GM04504 (cell line): ENCODE data around the gene MMP1.

Source experiments
- DNase-seq: peaks from one replicate; pipeline ENCODE4 v3.0.0-alpha.2; 2012; ENCODE audit warnings: low read depth

Gene MMP1

DNA sequence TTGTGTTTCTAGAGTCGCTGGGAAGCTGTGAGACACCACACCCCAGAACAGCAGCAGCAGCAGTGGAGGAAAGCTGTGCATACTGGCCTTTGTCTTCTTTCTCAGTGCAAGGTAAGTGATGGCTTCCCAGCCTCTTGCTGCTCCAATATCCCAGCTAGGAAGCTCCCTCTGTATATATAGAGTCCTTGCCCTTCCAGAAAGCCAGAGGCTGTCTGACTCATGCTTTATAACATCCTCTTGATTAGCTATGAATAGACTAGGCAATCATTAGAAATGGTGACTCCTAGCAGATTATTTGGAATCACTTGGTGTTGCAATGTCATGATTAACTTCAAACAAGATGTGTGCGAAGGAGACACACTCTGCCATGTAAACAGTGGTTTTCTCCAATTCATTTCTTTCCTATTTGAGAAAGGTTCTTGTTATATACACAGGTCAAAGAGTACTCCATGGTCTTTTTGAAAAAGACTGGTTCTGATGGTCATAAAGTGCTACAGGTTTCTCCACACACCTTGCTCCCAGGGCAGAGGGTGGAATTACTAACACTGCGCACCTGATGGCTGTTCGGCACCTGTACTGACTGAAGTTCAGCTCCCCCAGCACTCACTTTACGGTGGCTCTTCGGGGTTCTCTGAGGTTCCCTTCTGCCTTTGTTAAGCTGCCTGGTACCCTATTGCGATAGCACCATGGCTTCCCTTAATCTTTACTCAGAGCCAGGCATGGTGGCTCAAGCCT is at the start of gene MMP1:
Gene MMP1 (minus strand): TSS at position 149 of the 735 bp plus-strand sequence. CDS start 68 bp downstream, at position 81.
- peak; percentile 65 for DNase-seq

DNA sequence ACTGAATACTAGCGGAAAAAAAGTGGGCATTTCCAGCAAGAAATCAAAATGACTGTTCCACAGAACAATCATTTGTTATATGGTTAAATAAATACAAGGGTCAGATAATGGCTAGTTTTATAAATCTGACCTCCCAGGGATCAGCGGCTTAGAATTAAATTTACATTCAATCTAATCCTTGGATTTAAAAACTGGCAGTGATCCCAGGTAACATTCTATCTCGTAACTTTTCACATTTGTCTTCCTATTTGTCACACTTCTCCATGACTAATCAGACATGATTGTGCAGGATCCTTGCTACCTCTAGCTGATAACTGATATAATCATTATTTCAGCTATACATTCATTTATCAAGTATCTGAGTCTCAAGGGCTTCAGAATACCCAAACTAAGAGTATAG is 48.3 kb upstream of the MMP1 start:
- no peak for DNase-seq

DNA sequence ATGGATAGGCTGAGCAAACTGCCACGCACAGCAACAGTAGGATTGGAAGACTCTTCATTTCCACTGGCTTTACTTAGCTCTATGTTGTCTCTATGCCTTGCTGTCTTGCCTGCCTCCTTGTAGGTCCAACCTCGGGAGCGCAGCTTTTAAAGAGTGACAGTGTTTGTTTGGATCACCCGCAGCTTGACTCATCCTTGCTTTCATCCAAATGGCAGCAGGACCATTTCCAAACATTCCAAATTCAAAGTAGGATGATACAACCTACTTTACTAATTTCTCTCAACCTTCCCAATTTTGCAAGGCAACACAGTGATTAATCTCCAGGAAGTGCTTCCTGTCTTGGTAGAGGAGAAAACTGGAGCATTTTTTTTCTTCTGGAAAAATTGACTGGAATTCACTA is 45.5 kb upstream of the MMP1 start, which contains the start of gene MMP3:
Gene MMP3 (minus strand): TSS at position 121 of the 400 bp plus-strand sequence. CDS start 63 bp downstream, at position 58.
- peak; percentile 59 for DNase-seq

DNA sequence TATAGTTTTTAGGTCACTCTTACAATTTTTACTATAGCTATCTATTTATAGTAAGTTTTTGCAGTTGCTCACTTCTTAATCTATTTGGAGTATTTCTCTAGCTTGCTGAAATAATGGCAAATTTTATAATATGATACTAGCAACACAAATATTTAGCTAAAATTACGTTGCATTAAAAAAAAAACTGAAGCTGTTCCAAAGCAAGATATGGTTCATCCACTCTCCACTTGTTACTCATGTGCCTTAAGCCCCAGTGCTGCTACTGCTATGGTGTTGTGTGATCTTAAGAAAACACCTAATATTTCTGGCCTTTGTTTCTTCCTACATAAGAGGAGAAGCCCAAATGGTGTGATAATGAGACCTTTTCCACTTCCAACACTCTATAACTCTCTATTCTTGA is 45.0 kb upstream of the MMP1 start:
- no peak for DNase-seq

DNA sequence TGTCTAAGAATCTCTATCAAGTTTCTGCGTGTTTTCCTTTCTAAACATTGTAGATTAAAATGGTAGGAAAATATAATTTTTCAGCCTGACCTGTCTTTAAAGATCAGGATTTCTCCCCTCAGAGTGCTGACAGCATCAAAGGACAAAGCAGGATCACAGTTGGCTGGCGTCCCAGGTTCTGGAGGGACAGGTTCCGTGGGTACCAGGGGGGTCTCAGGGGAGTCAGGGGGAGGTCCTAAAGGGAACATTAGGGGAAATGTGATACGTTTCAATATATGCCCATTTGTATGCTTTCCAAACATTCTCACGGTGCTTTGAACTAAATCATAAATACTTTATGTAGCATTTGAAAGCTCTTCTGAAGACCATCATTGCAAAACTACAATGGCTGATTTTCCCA is 42.1 kb upstream of the MMP1 start:
- DNase-seq = no peak

DNA sequence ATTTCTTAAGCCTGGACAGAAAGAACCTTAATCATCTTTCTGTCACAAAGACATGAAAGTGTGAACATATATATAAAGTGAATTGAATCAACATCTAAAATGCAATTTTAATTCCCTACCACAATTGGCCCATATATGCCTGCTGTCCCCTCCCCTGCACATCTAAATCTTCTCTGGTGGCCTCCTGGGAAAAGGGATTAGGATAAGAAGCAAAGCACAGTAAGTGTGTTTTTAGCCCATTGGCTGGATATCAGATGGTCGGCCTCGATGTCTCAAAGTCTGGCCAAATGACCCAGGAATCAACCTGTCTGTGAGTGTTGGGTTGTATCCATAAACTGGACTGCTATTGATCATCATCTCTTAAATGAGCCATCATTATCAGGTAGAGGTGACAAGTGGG is 39.7 kb upstream of the MMP1 start:
- no peak for DNase-seq

DNA sequence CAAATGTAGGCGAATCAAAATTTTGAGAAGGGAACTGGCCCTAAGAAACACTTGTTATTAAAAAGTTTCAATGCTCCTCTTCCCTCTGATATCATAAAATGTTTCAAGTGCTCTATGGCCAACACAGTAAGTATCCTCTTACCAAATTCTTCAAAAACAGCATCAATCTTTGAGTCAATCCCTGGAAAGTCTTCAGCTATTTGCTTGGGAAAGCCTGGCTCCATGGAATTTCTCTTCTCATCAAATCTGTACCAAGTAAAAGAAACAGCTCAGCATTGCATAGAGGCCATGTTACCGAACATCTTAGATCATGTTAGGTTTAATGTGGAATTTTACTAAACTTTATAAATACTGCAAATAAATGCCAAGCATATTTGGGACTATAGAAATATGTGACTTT is 39.2 kb upstream of the MMP1 start:
- no peak for DNase-seq

DNA sequence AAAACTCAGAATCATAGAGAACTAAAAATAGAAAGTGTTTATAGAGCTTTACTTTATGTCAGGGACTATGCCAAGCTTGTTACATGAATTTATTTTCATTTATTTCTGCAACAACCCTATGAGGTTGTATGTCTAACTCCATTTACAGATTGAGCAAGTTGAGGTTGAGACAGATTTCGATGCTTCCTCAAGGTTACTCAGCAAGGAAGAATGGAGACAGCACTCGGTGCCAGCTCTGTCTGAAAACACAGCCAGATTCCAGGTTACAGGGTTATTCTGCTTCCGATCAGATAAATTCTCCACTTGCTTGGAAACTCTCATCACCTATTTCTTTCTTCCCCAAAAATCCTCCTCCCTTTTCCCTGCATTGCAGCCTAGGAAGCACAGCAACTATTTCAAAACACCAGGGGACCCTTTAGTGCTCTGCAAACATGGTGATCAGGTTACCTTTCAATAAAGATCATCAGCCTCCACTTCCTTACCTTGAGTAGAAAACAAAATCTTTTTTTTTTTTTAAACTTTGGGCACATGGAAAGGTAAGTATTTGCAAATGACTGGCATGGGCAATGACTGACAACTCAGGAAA is 38.4 kb upstream of the MMP1 start:
- peak; percentile 59 for DNase-seq

DNA sequence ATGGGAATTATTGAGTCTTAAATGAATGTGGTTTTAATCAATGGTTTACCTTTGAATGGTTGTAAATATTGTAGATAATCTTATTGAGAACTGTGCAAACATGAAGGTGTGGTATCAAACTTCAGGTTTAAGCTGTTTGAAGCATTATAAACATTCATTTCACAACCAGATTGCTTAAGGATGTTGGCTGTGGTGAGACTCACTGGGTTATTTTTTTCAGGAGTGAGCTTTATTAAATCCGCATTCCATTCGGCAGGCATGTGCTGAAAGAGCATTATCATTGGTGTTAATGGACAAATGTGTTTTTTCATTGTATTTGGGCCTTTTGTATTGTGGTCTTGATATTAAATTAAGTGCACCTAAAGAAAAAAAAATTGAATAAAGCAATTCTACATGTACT is 35.8 kb upstream of the MMP1 start:
- DNase-seq = no peak

DNA sequence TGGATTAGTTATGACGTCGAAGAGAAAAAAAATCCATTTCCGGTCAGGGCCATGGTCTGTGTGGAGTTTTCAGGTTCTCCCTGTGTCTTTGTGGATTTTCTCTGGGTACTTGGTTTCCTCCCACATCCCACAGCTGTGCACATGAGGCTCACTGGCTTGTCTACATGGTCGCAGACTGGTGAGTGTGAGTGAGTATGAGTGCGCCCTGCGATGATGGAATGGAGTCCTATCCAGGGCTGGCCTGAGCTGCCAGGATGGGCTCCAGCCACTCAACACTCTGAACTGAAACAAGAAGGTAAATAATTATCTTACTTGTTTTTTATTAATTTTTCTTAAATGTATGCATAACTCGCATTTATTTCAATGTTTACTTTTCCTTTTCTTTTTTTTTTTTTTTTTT is 34.7 kb upstream of the MMP1 start:
- no peak for DNase-seq

DNA sequence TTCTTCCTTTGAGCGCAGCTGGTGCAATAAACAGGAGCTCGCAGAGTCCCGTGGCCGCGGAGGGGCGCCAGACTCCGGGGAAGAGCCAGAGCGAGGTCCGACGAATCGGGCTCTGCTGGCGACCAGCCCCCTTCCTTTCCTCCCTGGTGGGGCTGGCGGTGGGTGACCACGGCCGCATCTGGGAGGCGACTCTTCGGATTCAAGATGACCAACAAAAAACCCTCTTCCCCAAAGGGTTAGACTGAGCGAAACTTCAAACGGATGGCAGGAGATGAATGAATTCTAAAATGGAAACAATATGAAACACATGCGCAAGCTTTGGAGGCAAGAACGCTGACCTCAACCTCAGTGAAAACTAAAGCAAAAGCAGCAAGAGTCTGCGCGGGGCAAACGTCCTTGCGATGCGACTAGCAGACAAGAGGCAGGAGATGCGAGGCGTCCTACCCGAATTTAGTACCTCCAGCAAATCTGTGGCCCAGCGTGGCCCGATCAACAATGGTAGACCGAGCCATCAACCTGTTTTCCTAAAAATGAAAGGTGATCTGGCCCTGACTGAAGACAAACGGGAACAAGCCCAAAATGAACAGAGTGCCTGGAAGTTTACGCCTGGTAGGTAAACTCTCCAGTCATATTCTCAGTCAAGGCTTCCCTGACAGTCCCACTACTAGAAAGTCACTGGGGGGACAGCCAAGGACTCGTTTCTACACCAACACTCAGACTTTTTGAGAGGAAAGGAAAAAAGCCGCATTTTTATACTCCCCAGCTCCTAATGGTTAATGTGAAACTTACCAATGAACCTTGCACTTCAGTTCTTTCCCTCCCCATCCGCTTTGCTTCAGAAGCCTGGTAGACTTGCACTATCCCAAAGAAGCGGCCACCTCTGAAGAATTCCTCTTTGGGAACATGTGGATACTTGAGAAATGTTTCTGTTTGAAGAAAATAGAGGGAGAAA is 33.8 kb upstream of the MMP1 start:
- DNase-seq = peak; percentile 62

DNA sequence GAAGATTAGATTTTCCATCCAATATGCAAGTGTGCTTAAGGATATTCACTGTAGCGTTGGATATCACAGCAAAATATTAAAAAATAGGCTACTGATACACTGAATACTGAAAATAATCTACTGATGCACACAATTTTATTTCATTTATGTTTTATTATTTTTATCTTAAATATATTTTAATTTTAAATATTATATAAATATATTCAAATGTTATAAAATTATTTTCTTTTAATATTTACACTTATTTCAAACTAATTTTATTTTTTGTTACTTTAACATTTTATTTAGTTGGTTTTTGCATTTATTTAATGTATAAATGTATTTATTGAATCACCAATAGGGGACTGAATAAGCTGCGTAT is 33.1 kb upstream of the MMP1 start:
- DNase-seq = no peak

DNA sequence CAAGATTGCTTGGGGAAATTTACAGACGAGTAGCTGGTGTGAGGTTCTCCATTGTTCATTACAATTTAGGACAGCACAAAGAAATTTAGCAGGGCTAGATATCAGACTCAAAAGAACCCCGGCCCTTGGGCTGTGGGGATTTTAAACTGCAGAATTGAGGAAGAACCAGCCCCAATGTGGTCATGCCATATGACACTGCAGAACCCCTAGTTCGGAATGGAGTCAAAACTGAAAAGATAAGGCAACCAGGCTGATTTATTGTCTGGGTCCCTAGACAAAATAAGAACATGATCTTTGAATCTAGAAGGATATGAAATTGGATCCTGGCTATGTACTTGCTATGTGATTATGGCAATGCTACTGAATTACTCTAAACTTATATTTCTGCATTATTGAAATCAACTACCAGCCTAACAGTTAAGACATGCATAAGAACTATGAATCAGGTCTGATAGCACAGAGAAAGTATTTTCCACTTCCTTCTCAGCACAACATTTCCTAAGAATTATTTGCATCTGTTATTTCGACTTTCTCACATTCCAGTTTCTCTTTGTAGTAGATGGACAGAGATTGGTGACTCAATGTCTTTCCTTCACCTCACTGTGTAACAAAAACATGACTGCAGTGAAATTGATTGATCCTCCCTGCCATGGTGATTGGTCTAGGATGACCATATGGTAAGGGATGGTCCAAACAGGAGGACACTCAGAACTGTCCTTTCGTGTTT is 32.2 kb upstream of the MMP1 start:
- DNase-seq = no peak

DNA sequence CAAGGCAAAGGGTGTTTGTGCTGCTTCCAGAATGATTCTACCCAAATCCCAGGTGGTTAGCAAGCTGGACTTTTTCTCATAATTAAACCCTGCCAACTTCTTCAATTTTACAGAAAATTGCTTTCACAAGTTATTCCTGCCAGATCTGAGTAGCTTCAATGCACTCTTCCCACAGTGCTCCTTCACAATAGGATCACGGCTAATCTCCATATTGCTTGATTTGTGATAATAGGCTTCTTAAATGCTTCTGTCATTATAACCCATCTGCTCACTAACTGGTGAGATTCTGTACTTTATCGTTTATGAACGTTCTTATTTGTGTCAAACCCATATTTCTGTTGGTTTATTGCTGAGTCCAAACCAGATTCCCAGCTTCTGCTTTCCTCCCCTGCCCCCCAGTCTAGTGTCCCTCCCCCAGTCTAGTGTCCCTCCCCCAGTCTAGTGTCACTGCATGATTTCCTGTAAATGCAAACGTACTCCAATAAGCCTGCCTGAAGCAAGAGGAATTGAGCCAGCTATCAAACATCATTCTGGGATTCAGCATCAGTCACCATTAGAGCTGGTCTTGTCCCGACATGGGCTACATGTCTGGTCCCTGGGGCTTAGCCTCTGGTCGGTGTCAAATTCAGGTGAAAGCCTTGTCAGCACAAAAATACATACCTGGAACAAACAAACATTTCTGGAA is 31.5 kb upstream of the MMP1 start:
- no peak for DNase-seq

DNA sequence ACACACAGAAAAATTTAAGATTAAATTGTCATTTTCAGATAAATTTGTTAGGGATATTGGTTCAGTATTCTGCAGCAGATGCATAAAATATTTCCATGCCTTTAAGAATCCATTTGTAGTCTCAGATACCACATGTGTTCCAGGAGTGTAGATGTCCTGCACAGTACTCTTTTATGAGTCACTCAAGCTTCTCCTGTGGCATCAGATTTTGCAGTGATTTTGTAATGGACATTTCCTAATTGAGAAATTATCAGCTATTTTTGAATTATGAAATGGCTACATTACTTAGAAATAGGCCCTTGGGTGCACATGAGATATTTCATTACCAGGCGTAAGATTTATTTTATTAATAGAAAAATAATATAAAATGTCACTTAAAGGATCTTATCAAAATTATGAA is 26.6 kb upstream of the MMP1 start:
- no peak for DNase-seq

DNA sequence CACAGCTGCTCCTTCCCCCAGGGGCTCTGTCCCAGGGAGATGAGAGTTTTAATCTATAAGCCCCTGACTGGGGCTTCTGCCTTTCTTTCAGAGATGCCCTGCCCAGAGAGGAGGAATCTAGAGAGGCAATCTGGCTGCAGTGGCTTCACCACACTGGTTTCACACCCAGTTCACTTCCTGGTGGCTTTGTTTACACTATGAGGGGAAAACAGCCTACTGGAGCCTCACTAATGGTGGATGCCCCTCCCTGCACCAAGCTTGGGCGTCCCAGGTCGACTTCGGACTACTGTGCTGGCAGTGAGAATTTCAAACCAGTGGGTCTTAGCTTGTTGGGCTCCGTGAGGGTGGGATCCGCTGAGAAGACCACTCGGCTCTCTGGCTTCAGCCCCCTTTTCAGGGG is 21.5 kb upstream of the MMP1 start:
- DNase-seq = no peak

DNA sequence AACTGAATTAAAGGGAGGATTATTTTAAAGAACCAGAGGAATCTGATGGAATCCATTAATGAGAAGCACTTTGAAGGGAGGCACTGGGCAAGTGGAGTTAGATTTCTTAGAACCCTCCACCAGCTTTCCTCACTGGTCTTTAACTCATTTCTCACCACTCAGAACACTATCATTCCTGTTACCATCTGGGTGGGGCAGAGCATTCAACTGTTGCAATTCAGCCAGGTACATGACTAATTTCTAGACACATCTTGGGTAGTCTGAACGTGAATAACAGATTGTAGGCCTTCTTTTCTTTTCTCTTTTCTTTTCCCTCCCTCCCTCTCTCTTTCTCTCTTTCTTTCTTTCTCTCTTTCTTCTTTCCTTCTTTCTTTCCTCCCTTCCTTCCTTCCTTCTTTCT is 15.5 kb upstream of the MMP1 start:
- no peak for DNase-seq

DNA sequence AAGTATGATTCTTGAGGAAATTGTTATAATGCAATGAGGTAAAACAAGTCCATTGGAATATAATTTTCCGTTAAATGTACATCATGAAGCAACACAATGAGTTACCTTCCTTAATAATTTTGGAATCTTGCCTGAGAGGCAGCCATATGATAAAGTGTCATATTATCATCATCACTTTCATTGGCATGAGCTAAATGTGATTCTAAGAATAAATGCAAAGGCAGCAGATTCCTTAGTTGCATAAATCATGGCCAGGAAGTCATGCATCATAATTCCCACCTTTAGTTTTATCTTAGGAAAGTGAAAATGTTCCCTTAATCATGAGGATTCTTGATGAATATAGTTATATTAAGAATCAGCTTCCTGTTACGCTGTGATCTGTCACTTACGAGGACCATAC is 14.2 kb upstream of the MMP1 start:
- no peak for DNase-seq

DNA sequence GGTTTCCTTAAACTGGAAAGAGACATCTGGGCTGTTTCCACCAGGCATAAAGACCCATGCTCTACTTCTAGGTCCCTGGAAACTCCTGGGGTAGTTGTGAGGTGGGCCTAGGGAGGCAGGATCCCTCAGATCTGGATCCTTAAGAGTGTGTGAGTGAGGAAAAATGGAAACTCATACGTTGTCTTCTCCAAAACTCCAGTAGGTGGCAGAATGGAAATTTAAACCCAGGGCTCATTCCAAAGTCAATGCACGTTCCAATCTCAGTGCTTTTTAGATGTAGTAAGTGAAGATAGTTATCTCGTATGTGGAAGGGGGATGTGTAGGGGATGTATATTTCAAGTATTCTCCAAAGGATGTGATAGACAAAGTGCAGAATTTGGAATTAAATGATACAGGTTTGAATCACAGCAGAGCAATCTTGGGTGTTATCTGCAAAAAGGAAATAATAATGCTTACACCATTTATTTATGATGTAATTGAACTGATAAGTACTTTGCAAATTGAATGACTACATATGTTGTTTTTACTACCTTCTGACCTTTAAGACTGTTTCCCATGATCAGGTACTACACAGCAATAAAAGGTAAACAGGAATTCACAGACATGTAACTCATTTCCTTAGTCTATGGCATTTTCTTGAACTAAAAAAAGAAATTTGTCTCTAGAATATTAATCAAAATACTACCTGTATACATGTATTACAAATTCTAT is 13.1 kb upstream of the MMP1 start:
- no peak for DNase-seq

DNA sequence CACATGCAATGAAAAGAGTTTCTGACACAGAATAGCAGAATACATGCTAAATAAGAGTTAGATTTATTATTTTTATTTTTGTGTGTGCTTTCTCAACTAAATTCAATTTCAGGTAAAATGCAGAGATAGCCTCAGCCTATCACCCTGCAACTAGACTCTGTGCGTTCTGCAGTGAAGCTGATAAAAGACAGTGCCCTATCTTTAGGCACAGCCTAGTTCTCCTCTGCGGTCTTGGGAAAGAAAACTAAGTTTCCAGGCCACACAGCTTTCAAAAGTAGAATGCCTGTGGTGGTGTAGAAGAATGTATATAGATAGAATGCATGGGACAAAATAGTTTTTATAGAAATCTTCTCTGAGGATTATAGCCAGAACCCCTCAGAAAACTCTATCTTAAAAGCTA is 12.0 kb upstream of the MMP1 start:
- no peak for DNase-seq

DNA sequence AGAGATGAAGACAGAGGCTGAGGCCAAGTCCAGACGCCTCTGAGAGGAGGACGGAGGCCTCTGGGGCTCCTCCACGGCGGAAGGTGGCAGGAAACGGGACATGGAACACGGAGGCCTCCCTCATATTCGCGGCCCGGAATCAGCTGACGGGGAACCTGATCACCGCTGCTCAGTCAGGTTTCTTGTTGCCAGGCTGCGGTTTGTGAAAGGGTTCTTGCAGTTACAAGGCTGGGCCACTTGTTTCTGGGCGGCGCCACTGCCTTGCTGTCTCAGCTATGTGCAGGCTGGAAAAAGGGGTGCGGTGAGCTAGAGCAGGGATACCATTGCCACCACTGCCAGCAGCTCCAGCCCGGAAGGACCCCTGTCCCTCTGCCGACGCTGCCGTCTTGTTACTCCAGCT is 10.0 kb upstream of the MMP1 start:
- no peak for DNase-seq
